ENCODE results near the gene MED8.

The MED8 gene

DNA sequence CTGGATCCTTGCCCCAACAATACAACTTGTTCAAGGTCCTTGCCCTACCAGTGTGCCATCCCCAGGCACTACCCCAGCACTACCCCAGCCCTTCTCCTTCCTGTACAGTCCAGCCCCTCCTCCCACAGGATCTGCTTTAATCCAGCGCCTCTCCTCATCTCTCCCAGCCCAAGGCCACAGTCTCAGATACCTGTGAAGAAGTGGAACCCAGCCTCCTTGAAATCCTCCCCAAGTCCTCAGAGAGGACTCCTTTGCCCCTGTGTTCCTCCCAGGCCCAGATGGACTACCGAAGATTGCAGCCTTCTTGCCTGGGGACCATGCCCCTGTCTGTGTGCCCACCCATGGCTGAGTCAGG is 37.3 kb downstream of the MED8 start:
- Histone ChIP-seq H3K9me3 (replicated peaks in 1 of 11) (no peaks in the 10 kb centered on the region), H3K4me1 (peaks cover 23 to 47% (median 34%) of the 10 kb centered on the region in 10 experiments), H3K9ac (no peak overlapping the region), H3K4me3 (no peak overlapping the region), H3K36me3 (no peaks in the 10 kb centered on the region), H4K20me1 (no peaks in the 10 kb centered on the region), H3K27ac (no peak overlapping the region; a peak in 1 of 22 replicates), H3K4me2 (peak overlapping the region in 7 of 11 experiments; percentile 7 to 64 (median 23); a peak in 11 of 22 replicates), H3K27me3 (no peaks in the 10 kb centered on the region)
- TF ChIP-seq Cebpa-rat (IDR thresholded peaks at IDR 0.05): no peak

DNA sequence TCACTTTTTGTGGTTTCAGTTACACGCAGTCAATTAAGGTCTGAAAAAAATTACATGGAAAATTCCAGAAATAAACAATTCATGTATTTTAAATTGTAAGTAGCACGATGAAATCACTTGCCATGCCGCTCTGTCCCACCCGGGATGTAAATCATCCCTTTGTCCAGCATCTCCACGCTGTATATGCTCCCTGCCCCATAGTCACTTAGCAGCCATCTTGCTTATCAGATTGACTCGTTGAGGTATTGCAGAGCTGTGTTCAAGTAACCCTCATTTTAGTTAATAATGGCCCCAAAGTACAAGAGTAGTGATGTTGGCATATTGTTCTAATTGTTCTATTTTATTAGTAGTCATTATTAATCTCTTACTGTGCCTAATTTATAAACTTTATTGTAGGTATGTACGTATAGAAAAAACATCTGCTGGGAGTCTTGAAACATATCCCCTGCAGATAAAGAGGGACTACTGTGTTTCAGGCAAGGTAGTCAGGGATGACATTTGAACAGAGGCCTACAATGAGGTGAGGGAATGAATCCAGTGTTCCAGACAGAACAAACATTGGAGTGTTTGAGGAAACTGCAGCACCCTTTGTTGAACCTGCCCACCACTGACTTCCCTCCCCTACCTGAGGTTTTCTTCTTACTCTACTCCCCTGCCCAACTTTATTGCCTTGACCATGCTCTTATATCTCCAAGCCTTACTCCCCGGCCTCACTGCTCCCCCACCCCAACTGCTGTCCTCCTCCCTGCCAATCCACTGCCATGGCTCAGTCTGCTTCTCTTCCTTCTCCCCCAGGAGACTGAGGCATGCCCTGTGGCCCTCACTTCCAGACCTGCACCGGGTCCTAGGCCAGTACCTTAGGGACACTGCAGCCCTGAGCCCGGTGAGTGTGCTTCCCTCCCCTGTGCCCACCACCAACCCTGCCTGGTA is 37.9 kb downstream of the MED8 start:
- H3K27ac ChIP-seq: no peak overlapping the region; a peak in 1 of 22 replicates
- peaks cover 18 to 46% (median 33%) of the 10 kb centered on the region in 10 experiments for H3K4me1 ChIP-seq
- peak overlapping the region in 2 of 11 experiments; percentile 23 to 64; a peak in 3 of 22 replicates for H3K4me2 ChIP-seq
- no peaks in the 10 kb centered on the region for H4K20me1 ChIP-seq
- H3K36me3 ChIP-seq: no peaks in the 10 kb centered on the region
- H3K27me3 ChIP-seq: no peaks in the 10 kb centered on the region
- H3K4me3 ChIP-seq: no peak overlapping the region
- H3K9me3 ChIP-seq (replicated peaks in 1 of 11): no peaks in the 10 kb centered on the region
- no peak for TF ChIP-seq Cebpa-rat (IDR thresholded peaks at IDR 0.05)
- no peak overlapping the region for H3K9ac ChIP-seq

DNA sequence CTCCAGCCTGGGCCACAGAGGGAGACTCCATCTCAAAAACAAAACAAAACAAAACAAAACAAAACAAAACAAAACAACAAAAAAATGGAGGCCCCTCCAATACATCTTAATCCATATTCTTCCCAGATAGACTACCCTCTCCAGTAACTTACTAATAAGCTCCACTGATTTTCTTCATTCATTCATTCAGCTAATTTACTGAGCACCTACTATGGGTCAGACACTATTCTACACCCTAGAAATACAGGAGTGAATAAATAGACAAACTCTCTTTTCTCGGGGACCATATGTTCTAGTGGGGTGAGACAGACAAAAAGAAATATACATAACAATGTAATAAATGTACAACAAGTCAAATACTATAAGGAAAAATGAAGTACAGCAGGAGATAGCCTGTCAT is 38.6 kb downstream of the MED8 start:
- no peak overlapping the region for H3K9ac ChIP-seq
- H3K4me2 ChIP-seq: peak overlapping the region in 1 of 11 experiments; percentile 2; a peak in 1 of 22 replicates
- no peaks in the 10 kb centered on the region for H3K27me3 ChIP-seq
- no peak for TF ChIP-seq Cebpa-rat (IDR thresholded peaks at IDR 0.05)
- H3K27ac ChIP-seq: no peak overlapping the region
- H3K36me3 ChIP-seq: no peaks in the 10 kb centered on the region
- no peak overlapping the region for H3K4me3 ChIP-seq
- H3K4me1 ChIP-seq: peaks cover 18 to 46% (median 33%) of the 10 kb centered on the region in 10 experiments
- H4K20me1 ChIP-seq: no peaks in the 10 kb centered on the region
- H3K9me3 ChIP-seq (replicated peaks in 1 of 11): no peaks in the 10 kb centered on the region

DNA sequence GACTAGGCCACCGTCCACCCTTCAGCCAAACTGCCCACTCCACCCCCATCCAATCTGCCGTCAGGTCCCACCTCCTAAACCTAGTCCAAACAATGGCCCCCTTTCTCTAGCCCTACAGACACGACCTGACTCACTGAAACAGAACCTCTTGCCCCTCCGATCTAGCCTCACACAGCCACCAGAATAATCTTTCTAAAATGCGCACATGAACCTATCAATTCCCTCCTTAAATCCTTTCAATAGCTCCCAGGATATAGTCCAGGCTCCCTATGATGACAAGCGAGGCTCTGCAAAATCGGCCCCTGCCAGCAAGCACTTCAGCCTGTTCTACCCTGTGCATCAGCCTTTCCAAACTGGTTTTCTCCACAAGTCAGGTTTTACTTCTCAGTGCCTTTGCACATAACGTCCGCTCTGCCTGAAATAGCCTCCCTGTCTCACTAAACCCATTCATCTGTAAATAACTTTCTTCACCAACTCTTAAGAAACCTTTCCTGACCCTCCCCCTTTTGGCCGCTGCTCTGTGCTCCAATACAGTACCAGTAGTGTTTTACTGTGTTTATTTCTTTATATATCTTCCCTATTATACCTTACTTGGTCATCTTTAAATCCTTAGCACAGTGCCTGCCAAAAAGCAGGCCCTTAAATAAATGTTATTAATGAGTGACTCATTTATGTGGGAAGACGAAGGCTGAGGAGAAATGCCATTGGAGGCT is 39.9 kb downstream of the MED8 start:
- TF ChIP-seq Cebpa-rat (IDR thresholded peaks at IDR 0.05): no peak
- H3K36me3 ChIP-seq: no peaks in the 10 kb centered on the region
- peak overlapping the region in 9 of 11 experiments; percentile 38 to 77 (median 62); a peak in 18 of 22 replicates for H3K27ac ChIP-seq
- H4K20me1 ChIP-seq: no peaks in the 10 kb centered on the region
- peaks cover 24 to 46% (median 34%) of the 10 kb centered on the region in 10 experiments for H3K4me1 ChIP-seq
- peak overlapping the region; percentile 49 to 71 (median 58) for H3K4me3 ChIP-seq
- H3K9me3 ChIP-seq (replicated peaks in 1 of 11): no peaks in the 10 kb centered on the region
- H3K9ac ChIP-seq: peak overlapping the region; percentile 36 to 74 (median 67); a peak in 19 of 22 replicates
- H3K27me3 ChIP-seq: no peaks in the 10 kb centered on the region
- H3K4me2 ChIP-seq: peak overlapping the region; percentile 71 to 92 (median 83)

DNA sequence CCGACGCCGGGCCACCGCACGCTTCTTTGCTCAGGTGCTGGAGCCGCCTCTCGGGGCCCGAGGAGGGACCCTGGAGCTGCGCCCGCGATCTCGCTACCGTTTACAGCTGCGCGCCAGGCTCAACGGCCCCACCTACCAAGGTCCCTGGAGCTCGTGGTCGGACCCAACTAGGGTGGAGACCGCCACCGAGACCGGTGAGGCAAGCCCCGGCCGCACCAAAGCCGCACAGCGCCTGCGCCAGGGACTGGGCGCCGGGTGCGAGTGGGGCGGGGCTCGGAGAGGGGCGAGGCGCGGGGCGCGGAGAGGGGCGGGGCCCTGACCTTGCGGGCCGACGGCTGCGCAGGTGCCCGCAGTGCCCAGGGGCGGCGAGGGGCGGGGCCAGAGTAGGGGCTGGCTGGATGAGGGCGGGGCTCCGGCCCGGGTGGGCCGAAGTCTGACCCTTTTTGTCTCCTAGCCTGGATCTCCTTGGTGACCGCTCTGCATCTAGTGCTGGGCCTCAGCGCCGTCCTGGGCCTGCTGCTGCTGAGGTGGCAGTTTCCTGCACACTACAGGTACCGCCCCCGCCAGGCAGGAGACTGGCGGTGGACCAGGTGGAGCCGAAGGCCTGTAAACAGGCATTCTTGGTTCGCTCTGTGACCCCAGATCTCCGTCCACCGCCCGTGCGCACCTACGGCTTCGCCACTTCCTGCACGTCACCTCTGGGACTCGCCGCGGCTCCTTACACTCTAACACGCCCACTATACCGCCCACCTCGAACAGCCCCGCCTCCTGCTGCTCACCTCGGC is 40.6 kb downstream of the MED8 start:
- TF ChIP-seq Cebpa-rat (IDR thresholded peaks at IDR 0.05): no peak
- Histone ChIP-seq H3K27me3 (no peaks in the 10 kb centered on the region), H3K9me3 (replicated peaks in 1 of 11) (no peaks in the 10 kb centered on the region), H4K20me1 (no peaks in the 10 kb centered on the region), H3K4me3 (peak overlapping the region; percentile 49 to 71 (median 58)), H3K4me2 (peak overlapping the region; percentile 71 to 92 (median 83)), H3K36me3 (no peaks in the 10 kb centered on the region), H3K4me1 (peaks cover 24 to 46% (median 34%) of the 10 kb centered on the region in 10 experiments), H3K27ac (peak overlapping the region in 10 of 11 experiments; percentile 38 to 77 (median 60); a peak in 19 of 22 replicates), H3K9ac (peak overlapping the region; percentile 36 to 74 (median 67); a peak in 21 of 22 replicates)

DNA sequence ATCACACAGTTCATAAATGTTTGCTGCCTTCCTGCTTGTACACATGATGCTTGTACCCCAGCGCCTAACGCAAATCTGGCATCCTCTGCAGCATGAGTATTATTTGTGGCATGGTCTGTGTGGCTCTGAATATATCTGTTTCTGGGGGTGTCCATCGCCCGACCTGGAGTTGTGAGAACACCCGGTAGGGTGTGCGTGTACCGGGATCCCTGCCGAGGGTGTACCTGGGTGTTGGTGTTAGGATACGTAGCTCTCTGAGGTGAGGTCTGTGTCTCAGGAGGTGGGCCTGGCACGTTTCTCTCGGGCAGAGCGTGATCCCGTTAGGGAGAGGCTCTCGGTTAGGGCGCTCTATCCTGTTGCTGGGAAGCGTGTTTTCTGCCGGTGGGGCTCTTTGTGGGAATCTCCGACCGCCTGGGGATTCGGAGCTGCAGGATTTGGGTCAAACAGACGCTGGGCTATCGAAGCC is 41.2 kb downstream of the MED8 start:
- Histone ChIP-seq H4K20me1 (no peaks in the 10 kb centered on the region), H3K4me2 (peak overlapping the region; percentile 71 to 92 (median 83)), H3K9ac (peak overlapping the region; percentile 36 to 74 (median 67); a peak in 18 of 22 replicates), H3K27me3 (no peaks in the 10 kb centered on the region), H3K4me1 (peaks cover 24 to 46% (median 34%) of the 10 kb centered on the region in 10 experiments), H3K4me3 (peak overlapping the region; percentile 49 to 71 (median 58)), H3K27ac (peak overlapping the region in 9 of 11 experiments; percentile 28 to 77 (median 57); a peak in 13 of 22 replicates), H3K9me3 (replicated peaks in 1 of 11) (no peaks in the 10 kb centered on the region), H3K36me3 (no peaks in the 10 kb centered on the region)
- TF ChIP-seq Cebpa-rat (IDR thresholded peaks at IDR 0.05): no peak

DNA sequence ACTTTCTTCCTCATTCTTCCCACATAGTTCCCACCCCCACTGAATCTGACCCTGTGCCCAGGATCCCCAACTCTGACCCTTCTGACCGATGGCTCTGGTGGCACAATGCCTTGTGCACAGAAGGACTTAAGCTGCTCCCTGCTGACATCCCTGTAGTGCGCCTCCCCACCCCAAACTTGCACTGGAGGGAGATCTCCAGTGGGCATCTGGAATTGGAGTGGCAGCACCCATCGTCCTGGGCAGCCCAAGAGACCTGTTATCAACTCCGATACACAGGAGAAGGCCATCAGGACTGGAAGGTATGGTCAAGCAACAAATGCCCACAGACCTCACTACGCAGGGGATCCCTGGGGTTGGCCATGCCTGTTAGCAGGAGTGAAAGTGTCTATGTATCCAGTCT is 43.0 kb downstream of the MED8 start:
- Histone ChIP-seq H3K4me1 (peaks cover 12 to 34% (median 21%) of the 10 kb centered on the region in 10 experiments), H3K36me3 (no peaks in the 10 kb centered on the region), H3K9me3 (replicated peaks in 1 of 11) (no peaks in the 10 kb centered on the region), H3K27me3 (no peaks in the 10 kb centered on the region), H3K4me2 (no peak overlapping the region), H3K9ac (no peak overlapping the region), H4K20me1 (no peaks in the 10 kb centered on the region), H3K27ac (no peak overlapping the region), H3K4me3 (no peak overlapping the region)
- no peak for TF ChIP-seq Cebpa-rat (IDR thresholded peaks at IDR 0.05)

DNA sequence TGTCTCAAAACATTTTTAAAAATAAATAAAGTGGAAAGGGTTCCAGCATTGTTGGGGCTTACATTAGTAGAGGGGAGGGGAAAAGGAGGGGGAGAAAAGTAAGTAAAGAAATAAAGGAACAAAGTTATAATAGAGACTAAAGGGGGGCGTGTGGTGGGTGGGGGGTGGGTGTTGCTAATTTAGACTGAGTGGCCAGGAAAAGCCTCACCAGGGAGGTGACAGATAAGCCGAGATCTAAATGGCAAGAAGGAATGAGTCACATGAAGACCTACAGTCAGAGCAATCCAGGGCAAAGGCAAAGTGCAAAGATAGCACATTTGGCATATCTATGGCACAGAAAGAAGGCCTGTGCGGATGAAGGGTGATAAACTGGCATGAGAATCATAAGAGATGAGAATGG is 44.5 kb downstream of the MED8 start:
- Histone ChIP-seq H3K4me1 (peaks cover 11 to 24% (median 17%) of the 10 kb centered on the region in 10 experiments), H3K9me3 (replicated peaks in 1 of 11) (no peaks in the 10 kb centered on the region), H3K27ac (no peak overlapping the region), H3K9ac (no peak overlapping the region), H3K4me3 (no peak overlapping the region), H3K4me2 (peak overlapping the region in 2 of 11 experiments; percentile 38 to 48; a peak in 2 of 22 replicates), H3K27me3 (no peaks in the 10 kb centered on the region), H3K36me3 (no peaks in the 10 kb centered on the region), H4K20me1 (no peaks in the 10 kb centered on the region)
- TF ChIP-seq Cebpa-rat (IDR thresholded peaks at IDR 0.05): no peak

Data from BLaER1 treated with 17β-estradiol and CSF1 and Interleukin-3, amounts not matched to agents 10 nM and 100 nM (cell line).